GM23248 (cell line): Measurements from ENCODE around the gene STT3B.

Source experiments
- EZH2 ChIP-seq: fragments of 200-600 bp; sonication (generic); IDR thresholded peaks from 2 replicates; pipeline ENCODE4 v1.6.1; 2018; ENCODE audit warnings: antibody characterized with exemption, mild to moderate bottlenecking; ENCODE audit not compliant: insufficient read depth, poor library complexity, severe bottlenecking
- EZH2phosphoT487 ChIP-seq: fragments of 200-600 bp; sonication (generic); IDR thresholded peaks from 2 replicates; pipeline ENCODE4 v1.6.1; 2018; ENCODE audit warnings: antibody characterized with exemption, moderate library complexity, mild to moderate bottlenecking, low read depth; ENCODE audit not compliant: insufficient read depth

DNA sequence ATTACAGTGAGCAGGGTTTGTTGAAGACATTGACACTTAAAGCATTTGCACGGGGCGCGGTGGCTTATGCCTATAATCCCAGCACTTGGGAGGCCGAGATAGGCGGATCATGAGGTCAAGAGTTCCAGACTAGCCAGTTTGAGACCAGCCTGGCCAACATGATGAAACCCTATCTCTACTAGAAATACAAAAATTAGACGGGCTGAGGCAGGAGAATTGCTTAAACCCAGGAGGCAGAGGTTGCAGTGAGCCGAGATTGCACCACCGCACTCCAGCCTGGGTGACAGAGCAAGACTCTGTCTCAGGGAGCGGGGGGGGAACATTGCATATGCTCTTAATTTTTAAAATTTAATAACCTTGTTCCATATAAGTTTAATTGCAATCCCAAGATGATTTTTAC is 11.9 kb downstream of the STT3B start:
- no peak for TF ChIP-seq EZH2
- no peak for TF ChIP-seq EZH2phosphoT487
